Measurements from ENCODE around the gene ACSBG1. TPM values are rescaled to one million over a fixed set of nuclear protein-coding genes. Genes with fewer than 3 reads are reported as not detected.

ACSBG1 gene
- total and polyA plus RNA-seq, 2 experiments from 2014 or later = 0.04 TPM; not detected in 1

DNA sequence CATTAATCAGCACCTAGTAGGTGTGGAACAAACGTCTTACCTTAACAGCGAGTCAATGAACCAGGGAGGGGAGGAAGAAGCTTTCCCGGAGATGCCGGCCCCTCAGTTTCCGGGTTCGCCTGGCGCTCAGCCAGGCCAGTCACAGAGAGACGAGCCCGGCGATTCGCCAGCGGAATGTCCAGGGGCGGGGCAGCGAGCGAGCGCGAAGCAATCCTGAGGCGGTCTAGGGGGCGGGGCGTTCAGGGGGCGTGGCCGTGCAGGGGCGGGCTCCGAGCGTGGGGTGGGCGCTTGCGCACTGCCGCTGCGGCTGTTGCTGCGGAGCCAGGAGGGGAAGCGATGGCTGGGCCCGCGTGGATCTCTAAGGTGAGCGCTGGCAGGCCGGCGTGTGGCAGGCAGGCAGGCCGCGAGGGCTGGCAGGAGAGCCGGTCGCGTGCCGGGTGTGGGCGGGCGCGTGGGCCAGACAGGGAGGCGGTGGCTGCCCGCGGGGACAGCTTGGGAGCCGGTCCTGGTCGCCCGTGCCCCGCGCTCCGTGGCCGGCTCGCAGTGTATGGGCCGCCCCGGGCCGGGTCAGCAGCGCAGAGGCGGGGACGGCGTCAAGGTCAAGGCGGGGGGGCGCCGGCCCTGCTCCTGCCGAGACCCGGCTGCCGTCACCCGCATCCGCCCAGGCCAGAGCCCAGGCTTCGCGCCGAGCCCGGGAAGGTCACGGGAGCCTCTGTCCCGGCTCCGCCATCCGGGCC, 85.1 kb downstream of the ACSBG1 start, which contains the start of gene IDH3A:
Gene IDH3A (plus strand): TSS at position 295 of the 737 bp plus-strand sequence. CDS start 42 bp downstream, at position 337.
- 0 to 2% methylated on average over 34 to 39 of the region's 79 CpGs for WGBS, 2 experiments (ENCODE audit: low coverage in 1 of 2, low lambda C conversion rate in 2 of 2, missing lambda C conversion rate in 2 of 2)
- H3K4me2 ChIP-seq (ENCODE audit: unreplicated experiment) = peak within 1 kb of the TSS; percentile 99
- in situ Hi-C loops (cut with MboI) = no loop called here
- DNase-seq = peak; percentile 99
- TF ChIP-seq EZH2 (IDR thresholded peaks at IDR 0.05; ENCODE audit: insufficient read depth, poor library complexity, severe bottlenecking) = no peak
- no peak for TF ChIP-seq EZH2phosphoT487 (IDR thresholded peaks at IDR 0.05; ENCODE audit: insufficient read depth, low read depth)
- H2AFZ ChIP-seq = peak within 1 kb of the TSS; percentile 98
- no peaks in the 10 kb centered on the region for H4K20me1 ChIP-seq (ENCODE audit: insufficient read depth)
- H3K4me1 ChIP-seq (ENCODE audit: insufficient read depth) = peaks cover 16% of the 10 kb centered on the region; the same call in 1 of the 2 replicates
- H3K9ac ChIP-seq = peak within 1 kb of the TSS; percentile 90
- H3K9me2 ChIP-seq (ENCODE audit: insufficient read depth) = no peaks in the 10 kb centered on the region
- peaks cover 50% of the 10 kb centered on the region for H3K79me2 ChIP-seq (ENCODE audit: insufficient read depth)
- H3K9me3 ChIP-seq (ENCODE audit: low read depth) = no peaks in the 10 kb centered on the region
- peak within 1 kb of the TSS; percentile 97 for H3K4me3 ChIP-seq
- no peaks in the 10 kb centered on the region for H3K36me3 ChIP-seq (ENCODE audit: low read depth)
- no peaks in the 10 kb centered on the region for H3K27me3 ChIP-seq (replicated peaks; ENCODE audit: insufficient read depth)
- H3F3A ChIP-seq (ENCODE audit: insufficient read depth) = no peaks in the 10 kb centered on the region
- peak within 1 kb of the TSS; percentile 48 for H3K27ac ChIP-seq

GRCh38 chr15:78148392-78149067, 85.8 kb downstream of the ACSBG1 start:
- peak overlapping the region; percentile 90 for H3K9ac ChIP-seq
- H3K4me3 ChIP-seq = peak overlapping the region; percentile 97
- no peaks in the 10 kb centered on the region for H4K20me1 ChIP-seq (ENCODE audit: insufficient read depth)
- H3K36me3 ChIP-seq (ENCODE audit: low read depth) = no peaks in the 10 kb centered on the region
- in situ Hi-C loops (cut with MboI) = no loop called here
- no peaks in the 10 kb centered on the region for H3K9me2 ChIP-seq (ENCODE audit: insufficient read depth)
- WGBS, 2 experiments (ENCODE audit: low coverage in 1 of 2, low lambda C conversion rate in 2 of 2, missing lambda C conversion rate in 2 of 2) = 10 to 12% methylated on average over 14 of the region's 14 CpGs
- peak overlapping the region; percentile 48; the same call in 1 of the 2 replicates for H3K27ac ChIP-seq
- no peaks in the 10 kb centered on the region for H3K9me3 ChIP-seq (ENCODE audit: low read depth)
- H3K4me1 ChIP-seq (ENCODE audit: insufficient read depth) = peaks cover 16% of the 10 kb centered on the region; the same call in 1 of the 2 replicates
- peak; percentile 44 for DNase-seq
- peak overlapping the region; percentile 98 for H2AFZ ChIP-seq
- H3F3A ChIP-seq (ENCODE audit: insufficient read depth) = no peaks in the 10 kb centered on the region
- TF ChIP-seq EZH2 (IDR thresholded peaks at IDR 0.05; ENCODE audit: insufficient read depth, poor library complexity, severe bottlenecking) (no peak), EZH2phosphoT487 (IDR thresholded peaks at IDR 0.05; ENCODE audit: insufficient read depth, low read depth) (no peak)
- H3K27me3 ChIP-seq (replicated peaks; ENCODE audit: insufficient read depth) = no peaks in the 10 kb centered on the region
- peaks cover 43% of the 10 kb centered on the region for H3K79me2 ChIP-seq (ENCODE audit: insufficient read depth)
- H3K4me2 ChIP-seq (ENCODE audit: unreplicated experiment) = peak overlapping the region; percentile 99

GRCh38 chr15:78147566-78147965, 86.8 kb downstream of the ACSBG1 start:
- Histone ChIP-seq H3K36me3 (ENCODE audit: low read depth) (no peaks in the 10 kb centered on the region), H3F3A (ENCODE audit: insufficient read depth) (no peaks in the 10 kb centered on the region), H3K9me2 (ENCODE audit: insufficient read depth) (no peaks in the 10 kb centered on the region), H3K4me3 (no peak overlapping the region), H3K79me2 (ENCODE audit: insufficient read depth) (peaks cover 33% of the 10 kb centered on the region), H3K4me2 (ENCODE audit: unreplicated experiment) (no peak overlapping the region), H4K20me1 (ENCODE audit: insufficient read depth) (no peaks in the 10 kb centered on the region), H3K27ac (no peak overlapping the region), H2AFZ (no peak overlapping the region), H3K9me3 (ENCODE audit: low read depth) (no peaks in the 10 kb centered on the region), H3K4me1 (ENCODE audit: insufficient read depth) (peaks cover 16% of the 10 kb centered on the region; the same call in 1 of the 2 replicates), H3K27me3 (replicated peaks; ENCODE audit: insufficient read depth) (no peaks in the 10 kb centered on the region), H3K9ac (no peak overlapping the region)
- no peak for DNase-seq
- WGBS, 2 experiments (ENCODE audit: low coverage in 1 of 2, low lambda C conversion rate in 2 of 2, missing lambda C conversion rate in 2 of 2) = 89 to 90% methylated on average over 6 of the region's 6 CpGs
- TF ChIP-seq EZH2phosphoT487 (IDR thresholded peaks at IDR 0.05; ENCODE audit: insufficient read depth, low read depth) (no peak), EZH2 (IDR thresholded peaks at IDR 0.05; ENCODE audit: insufficient read depth, poor library complexity, severe bottlenecking) (no peak)
- in situ Hi-C loops (cut with MboI) = no loop called here

GRCh38 chr15:78146425-78147154, 87.8 kb downstream of the ACSBG1 start:
- Histone ChIP-seq H3K9ac (no peak overlapping the region), H3K4me3 (no peak overlapping the region), H3K36me3 (ENCODE audit: low read depth) (no peaks in the 10 kb centered on the region), H3K9me3 (ENCODE audit: low read depth) (no peaks in the 10 kb centered on the region), H3F3A (ENCODE audit: insufficient read depth) (no peaks in the 10 kb centered on the region), H3K27me3 (replicated peaks; ENCODE audit: insufficient read depth) (no peaks in the 10 kb centered on the region), H3K4me2 (ENCODE audit: unreplicated experiment) (no peak overlapping the region), H3K27ac (no peak overlapping the region), H4K20me1 (ENCODE audit: insufficient read depth) (no peaks in the 10 kb centered on the region), H3K79me2 (ENCODE audit: insufficient read depth) (peaks cover 24% of the 10 kb centered on the region), H2AFZ (no peak overlapping the region), H3K4me1 (ENCODE audit: insufficient read depth) (peaks cover 16% of the 10 kb centered on the region; the same call in 1 of the 2 replicates), H3K9me2 (ENCODE audit: insufficient read depth) (no peaks in the 10 kb centered on the region)
- DNase-seq = peak; percentile 39
- in situ Hi-C loops (cut with MboI) = no loop called here
- WGBS, 2 experiments (ENCODE audit: low coverage in 1 of 2, low lambda C conversion rate in 2 of 2, missing lambda C conversion rate in 2 of 2) = 90 to 92% methylated on average over 4 of the region's 4 CpGs
- TF ChIP-seq EZH2 (IDR thresholded peaks at IDR 0.05; ENCODE audit: insufficient read depth, poor library complexity, severe bottlenecking) = no peak
- no peak for TF ChIP-seq EZH2phosphoT487 (IDR thresholded peaks at IDR 0.05; ENCODE audit: insufficient read depth, low read depth)

Data from GM23248 (cell line).